ENCODE results near the gene PKN1.

Gene PKN1

DNA sequence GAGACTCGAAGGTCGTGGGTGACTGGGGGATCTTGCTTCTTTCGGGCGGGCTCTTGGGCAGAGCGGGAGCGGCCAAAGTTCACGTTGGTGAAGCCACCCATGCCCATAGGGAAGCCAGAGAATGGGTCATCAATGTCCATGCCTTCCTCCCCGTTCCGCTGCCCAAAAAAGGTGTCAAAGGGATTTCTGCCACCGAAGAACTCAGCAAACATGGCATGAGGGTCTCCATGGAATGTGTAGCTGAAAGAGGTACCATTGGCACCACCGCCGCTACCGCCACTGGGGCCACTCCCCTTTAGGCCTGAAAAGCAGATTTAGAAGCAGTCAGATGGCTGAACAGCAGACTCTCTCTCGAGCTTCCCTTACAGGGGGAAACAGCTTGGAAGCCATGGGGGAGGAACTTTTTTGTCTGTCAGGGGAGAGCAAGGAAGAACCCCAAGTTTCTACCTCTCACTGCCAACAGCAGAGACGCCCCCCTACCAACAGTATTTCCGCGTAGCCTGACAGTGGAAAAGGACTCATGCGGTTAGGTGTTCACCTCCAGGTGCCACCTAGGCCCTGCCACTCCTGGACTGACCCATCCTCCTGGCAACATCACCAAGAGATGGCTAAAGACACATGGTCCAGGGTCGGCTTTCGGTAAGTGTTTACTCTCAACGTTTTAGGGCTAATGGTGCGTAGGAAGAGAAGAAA, 83.8 kb downstream of the PKN1 start:
- no peak for DNase-seq

DNA sequence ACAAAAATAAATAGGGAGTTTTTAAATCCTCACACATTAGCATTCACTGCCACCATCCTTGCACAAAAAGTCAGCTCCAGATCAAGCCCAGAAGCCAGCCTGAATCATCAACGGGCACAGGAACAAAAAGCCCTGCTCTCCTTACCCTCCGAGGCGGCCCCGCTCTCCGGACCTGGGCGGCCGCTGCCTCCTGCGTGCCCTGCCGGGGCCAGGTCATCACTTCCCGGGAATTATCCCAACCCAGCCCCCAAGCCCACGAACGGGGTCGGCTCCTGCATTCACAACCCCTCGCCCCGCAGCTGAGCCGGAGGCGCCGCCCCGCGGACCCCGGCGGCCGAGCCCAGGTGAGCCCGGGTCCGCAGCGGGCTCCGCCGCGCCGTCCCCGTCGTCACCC, 84.3 kb downstream of the PKN1 start:
- DNase-seq, result no peak

DNA sequence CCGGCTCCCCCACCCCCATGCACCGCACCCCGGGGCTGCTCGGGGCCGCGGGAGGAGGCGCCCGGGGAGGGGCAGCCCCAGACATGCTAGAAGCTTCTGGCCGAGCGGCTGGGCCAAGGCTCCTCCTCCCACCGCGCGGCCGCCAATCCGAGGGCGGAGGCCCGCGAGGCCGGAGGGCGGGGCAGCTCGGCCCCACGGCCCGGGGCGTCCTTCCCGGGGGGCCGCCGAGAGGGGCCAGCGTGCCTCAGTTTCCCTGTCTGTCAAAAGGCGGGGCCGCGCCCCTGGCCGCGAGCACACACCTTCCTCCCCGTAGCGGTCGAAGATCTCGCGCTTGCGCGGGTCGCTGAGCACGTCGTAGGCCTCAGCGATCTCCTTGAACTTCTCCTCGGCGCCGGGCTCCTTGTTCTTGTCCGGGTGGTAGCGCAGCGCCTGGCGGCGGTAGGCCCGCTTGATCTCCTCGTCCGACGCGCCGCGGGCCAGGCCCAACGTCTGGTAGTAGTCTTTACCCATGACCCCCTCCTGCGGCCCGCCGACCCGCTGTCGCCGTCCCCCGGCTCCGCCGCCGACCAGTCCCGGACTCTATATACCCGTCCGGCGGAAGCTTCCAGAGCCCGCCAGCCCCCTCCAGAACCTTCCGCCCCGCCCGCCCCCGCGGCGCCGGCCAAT, 84.9 kb downstream of the PKN1 start, which contains the start of gene DNAJB1:
DNAJB1 (minus strand) TSS at position 558 of the 666 bp plus-strand sequence; CDS start at position 510, 48 bp downstream.
- peak; percentile 41 for DNase-seq

DNA sequence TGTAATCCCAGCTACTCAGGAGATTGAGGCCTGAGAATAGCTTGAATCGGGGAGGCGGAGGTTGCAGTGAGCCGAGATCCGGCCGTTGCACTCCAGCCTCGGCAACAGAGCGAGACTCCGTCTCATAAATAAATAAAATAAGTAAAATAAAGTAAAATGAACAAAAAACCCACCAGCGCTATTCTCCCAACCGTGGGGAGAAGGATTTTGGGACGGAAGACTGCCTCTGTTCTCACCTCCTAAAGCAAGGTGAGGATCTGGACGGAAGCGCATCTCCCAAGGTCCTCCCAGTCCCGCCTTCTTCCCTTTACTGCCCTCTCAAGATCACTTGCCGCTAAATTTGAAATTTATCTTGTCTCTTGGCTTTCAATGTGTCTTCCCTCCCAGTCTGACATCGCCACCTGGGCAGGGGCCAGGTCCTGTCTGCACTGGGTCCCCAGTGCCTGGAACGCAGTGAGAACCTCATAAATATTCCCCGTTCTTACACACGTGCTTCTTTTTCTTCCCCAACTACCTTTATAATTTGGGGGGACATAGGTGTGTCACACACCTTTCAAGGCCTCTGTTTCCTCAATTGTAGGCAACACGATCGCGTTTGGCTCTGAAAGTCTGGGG, 86.2 kb downstream of the PKN1 start:
- no peak for DNase-seq

DNA sequence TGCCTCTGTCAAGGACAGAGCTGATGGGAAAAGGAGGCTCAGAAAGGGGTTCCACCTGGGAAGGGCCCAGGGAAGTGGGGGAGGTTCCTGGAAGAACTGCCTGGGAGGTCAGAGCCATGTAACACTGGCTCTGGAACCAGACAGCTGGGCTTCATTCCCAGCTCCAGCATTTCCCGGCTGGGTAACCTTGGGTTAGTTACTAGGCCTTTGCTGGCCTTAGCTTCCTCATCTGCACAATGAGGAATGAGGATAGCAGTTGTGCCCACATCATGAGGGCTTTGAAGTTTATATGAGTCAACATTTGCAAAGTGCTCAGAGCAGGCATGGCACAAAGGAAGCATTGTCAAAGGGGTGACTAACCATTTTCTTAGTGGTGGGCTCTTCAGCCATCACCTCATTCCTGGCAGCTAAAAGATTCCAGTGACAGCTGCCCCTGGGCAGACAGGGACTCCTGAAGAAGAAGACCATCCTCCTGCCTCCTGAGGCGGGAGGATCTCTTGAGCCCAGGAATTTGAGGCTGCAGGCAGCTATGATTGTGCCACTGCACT, 86.8 kb downstream of the PKN1 start:
- DNase-seq, result no peak

DNA sequence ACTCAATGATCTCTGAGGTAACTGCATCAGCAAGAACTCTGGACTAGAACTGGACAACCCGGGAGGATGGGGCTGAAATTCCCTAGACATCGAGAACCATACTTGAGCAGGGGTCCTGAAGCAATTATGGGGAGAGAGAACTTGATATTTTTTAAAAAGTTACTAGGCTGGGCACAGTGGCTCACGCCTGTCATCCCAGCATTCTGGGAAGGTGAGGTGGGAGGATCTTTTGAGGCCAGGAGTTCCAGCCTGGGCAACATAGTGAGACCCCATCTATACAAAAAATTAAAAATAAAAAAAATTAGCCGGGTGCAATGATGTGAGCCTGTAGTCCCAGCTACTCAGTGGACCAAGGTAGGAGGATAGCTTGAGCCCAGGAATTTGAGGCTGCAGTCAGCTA, 87.4 kb downstream of the PKN1 start:
- DNase-seq, result no peak
